ES-I3 (cell line): ENCODE results near the gene SORT1.

ENCODE experiments used
- H3K36me3 ChIP-seq: 2 replicates; pipeline ENCODE4 v1.6.1; 2013; ENCODE audit warnings: mild to moderate bottlenecking, low read length, control low read depth, moderate library complexity; ENCODE audit not compliant: insufficient read depth
- H3K4me1 ChIP-seq: 2 replicates; pipeline ENCODE4 v1.6.1; 2013; ENCODE audit warnings: mild to moderate bottlenecking, control low read depth, low read length; ENCODE audit not compliant: insufficient read depth
- H3K9ac ChIP-seq: 2 replicates; pipeline ENCODE4 v1.6.1; 2013; ENCODE audit warnings: low read depth, mild to moderate bottlenecking, low read length, moderate library complexity
- H3K9me3 ChIP-seq: 2 replicates; pipeline ENCODE4 v1.6.1; 2013; ENCODE audit warnings: mild to moderate bottlenecking, low read length, moderate library complexity; ENCODE audit not compliant: control insufficient read depth, insufficient read depth

Gene SORT1

DNA sequence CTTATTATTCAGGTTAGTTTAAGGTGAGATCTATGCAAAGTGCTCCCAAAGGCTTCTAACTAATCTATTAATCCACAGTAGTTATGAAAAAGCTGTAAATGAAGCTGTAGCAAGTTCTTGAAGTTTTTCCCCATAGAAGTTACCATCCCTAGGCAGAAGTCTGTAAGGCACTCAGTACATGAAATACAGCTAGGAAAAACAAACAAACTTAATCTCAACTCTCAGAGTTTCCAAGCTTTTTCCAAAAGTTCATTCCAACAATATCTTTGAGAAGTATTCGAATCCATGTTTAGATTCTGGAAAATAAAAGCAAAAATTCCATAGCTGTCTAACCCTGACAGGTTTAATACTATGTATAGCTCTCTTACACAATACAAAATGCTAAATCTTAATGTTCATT is 41.2 kb downstream of the SORT1 start:
- Histone ChIP-seq H3K9ac (no peak overlapping the region), H3K4me1 (no peaks in the 10 kb centered on the region), H3K36me3 (0 out of 2 replicates have a peak, but pooled peaks cover 2% of the 10 kb centered on the region), H3K9me3 (no peaks in the 10 kb centered on the region)

DNA sequence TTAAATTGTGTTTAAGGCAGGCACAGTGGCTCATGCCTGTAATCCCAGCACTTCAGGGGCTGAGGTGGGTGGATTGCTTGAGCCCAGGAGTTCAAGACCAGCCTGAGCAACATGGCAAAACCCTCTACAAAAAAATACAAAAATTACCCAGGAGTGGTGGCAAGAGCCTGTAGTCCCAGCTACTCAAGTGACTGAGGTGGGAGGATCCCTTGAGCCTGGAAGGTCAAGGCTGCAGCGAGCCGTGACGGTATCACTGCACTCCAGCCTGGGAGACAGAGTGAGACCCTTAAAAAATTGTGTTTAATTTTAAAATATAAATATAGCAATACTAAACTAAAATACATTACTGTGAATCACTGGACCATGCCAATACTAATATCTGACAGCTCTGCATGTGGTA is 42.8 kb downstream of the SORT1 start:
- Histone ChIP-seq H3K9me3 (no peaks in the 10 kb centered on the region), H3K36me3 (0 out of 2 replicates have a peak, but pooled peaks cover 6% of the 10 kb centered on the region), H3K4me1 (no peaks in the 10 kb centered on the region), H3K9ac (no peak overlapping the region)

DNA sequence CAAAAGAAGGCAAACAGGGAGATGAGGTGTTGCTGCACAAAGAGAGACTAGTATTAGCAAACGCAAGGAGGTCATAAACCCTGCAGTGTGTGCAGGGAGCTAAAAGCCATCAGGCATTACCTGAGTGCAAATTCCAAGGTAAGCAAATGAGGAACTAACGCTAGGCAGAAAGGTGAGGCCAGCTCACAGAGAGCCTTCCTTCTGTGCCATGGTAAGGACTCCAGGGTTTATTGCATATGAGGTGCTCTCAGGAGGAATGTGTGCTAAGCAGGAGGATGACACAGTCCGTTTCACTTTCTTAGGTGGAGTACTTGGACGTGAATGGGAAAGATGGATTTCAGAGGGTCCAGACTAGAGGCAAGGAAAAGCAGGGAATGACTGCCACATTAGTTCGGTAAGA is 46.3 kb downstream of the SORT1 start:
- Histone ChIP-seq H3K4me1 (no peaks in the 10 kb centered on the region), H3K36me3 (peaks cover 17% of the 10 kb centered on the region; the same call in 1 of the 2 replicates), H3K9me3 (no peaks in the 10 kb centered on the region), H3K9ac (no peak overlapping the region)

DNA sequence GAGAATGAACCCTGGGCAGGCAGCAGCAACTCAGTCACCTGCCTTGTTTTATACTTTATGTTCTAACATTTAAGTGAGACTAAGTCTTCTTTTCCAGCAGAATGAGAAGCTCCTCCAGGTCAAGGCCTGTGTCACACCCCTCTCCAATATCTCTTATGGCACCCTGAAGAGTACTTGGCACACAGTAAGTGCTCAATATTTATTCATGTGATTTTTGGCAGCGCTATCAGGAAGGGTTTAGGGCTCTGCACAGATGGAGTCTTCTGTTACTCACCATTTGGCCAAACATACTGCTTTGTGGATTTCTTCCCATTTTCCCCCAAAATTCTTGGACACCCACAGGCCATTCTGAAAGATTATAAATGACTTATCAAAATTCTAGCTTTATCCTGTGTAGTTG is 47.1 kb downstream of the SORT1 start:
- peaks cover 17% of the 10 kb centered on the region; the same call in 1 of the 2 replicates for H3K36me3 ChIP-seq
- no peaks in the 10 kb centered on the region for H3K9me3 ChIP-seq
- H3K9ac ChIP-seq, result no peak overlapping the region
- no peaks in the 10 kb centered on the region for H3K4me1 ChIP-seq

DNA sequence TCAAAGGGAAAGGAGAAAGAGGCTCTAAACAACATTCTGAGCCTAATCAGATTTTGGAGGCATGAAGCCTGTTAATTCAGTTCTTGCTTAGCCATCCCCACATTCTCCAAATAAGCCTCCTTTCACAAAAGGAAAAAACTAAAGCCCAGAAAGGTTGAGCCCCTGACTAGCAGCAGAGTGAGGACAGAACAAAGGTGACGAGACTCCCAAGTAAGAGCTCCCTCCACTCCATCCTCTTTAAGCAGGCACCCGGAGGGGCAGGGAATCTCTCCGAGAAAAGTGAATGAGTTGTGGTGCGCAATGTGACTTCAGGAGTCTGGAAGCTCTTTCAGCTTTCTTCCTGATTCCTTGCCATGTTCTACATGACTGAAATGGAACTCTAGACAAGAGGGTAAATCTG is 47.5 kb downstream of the SORT1 start:
- Histone ChIP-seq H3K9ac (no peak overlapping the region), H3K9me3 (no peaks in the 10 kb centered on the region), H3K4me1 (no peaks in the 10 kb centered on the region), H3K36me3 (peaks cover 17% of the 10 kb centered on the region; the same call in 1 of the 2 replicates)

DNA sequence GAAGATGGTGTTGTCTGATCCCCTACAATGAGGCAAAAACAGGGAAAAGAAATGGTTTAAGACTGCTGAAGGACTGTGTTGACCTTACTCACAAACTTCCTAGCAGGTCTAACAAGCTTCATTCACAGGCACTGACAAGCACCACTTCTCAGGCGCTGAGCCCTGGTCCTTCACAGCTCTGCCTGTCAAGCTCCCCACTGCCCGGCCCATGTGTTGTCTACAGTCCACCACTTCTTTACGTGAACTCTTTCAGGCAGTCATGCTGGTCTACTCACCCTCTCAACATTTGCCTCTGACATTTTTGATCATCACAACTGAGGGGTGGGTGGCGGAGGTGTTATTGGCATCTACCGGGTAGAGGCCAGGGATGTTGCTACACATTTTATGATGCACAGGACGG is 50.2 kb downstream of the SORT1 start:
- Histone ChIP-seq H3K9me3 (no peaks in the 10 kb centered on the region), H3K9ac (no peak overlapping the region), H3K4me1 (no peaks in the 10 kb centered on the region), H3K36me3 (peaks cover 19% of the 10 kb centered on the region; the same call in 1 of the 2 replicates)

DNA sequence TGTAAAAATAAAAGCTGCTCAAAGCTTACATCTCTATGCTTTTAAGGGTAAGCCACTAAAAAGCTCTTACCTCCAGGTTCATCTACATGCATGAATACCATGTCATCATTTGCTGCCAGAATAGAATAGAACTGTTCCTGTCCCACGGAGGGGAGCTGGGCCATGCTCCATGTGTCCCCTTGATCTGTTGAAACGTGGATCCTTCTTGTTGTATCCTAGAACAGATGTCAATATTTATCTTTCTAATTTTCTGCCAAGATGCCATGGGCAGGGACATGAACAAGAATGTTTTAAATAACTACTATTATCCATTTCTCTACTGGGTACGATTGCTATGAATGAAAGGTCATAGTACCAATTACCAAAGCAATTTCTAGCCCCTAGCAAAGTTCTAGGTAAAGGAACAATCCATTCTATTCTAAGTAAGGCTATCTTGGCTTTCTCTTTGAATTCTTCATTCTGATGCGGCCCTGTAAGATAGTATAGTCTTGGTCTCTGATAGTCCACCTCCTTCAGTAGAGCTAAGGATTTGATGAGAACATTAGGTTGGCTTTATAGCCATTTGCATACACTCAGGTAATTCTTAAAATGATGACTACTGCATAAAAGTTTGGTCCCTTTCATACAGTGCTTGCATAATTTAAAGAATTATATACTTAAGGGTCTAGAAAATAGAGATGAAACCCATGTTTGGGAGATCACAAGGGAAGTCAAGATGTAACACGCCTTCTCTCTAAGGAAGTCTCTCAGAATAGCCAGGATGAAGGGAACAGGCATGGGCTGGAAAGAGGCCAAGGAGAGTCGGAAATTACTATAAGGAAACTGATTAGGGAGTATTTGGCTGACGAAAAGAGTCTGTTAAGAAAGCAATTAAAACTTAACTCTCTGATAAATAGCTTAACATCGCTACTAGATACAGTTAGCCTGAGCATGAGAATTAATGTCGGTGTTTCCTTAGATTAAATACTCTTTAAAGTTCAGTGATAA is 55.5 kb downstream of the SORT1 start:
- Histone ChIP-seq H3K36me3 (peaks cover 20% of the 10 kb centered on the region), H3K9me3 (no peaks in the 10 kb centered on the region), H3K9ac (no peak overlapping the region), H3K4me1 (no peaks in the 10 kb centered on the region)

DNA sequence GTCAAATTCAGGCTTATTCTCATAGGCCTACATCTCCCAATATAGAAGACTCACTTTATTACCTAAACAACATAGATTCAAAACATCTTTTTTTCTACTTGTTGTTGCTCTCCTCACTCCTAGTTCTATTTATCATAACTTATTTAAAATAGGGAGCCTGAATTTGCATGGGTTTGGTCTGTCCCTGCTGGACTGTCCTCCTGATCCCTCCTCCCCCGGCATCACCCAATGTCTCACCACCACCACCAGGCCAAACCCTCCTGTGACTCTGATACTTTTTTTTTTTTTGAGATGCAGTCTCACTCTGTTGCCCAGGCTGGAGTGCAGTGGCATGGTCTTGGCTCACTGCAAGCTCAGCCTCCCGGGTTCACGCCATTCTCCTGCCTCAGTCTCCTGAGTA is 59.1 kb downstream of the SORT1 start:
- Histone ChIP-seq H3K9ac (no peak overlapping the region), H3K9me3 (no peaks in the 10 kb centered on the region), H3K36me3 (peaks cover 18% of the 10 kb centered on the region), H3K4me1 (no peaks in the 10 kb centered on the region)

DNA sequence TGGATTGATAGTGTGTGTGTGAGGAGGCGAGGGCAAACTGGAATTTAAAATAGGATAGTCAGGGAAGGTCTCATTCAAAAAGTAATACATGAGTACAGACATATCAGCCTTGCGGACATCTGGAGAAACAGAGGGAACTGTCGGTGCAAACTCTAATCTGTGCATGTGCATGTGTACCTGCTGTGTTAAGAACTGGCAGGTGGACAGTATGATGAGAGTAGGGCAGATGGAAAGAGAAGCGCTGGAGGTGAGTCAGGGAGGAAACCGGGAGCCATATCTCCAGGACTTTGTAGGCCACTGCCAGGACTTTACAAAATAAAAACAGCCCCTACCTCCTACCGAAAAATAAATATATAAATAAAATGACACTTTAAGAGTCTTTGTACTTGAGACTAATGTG is 59.6 kb downstream of the SORT1 start:
- H3K9ac ChIP-seq, result no peak overlapping the region
- H3K36me3 ChIP-seq, result peaks cover 18% of the 10 kb centered on the region
- no peaks in the 10 kb centered on the region for H3K4me1 ChIP-seq
- H3K9me3 ChIP-seq, result no peaks in the 10 kb centered on the region

DNA sequence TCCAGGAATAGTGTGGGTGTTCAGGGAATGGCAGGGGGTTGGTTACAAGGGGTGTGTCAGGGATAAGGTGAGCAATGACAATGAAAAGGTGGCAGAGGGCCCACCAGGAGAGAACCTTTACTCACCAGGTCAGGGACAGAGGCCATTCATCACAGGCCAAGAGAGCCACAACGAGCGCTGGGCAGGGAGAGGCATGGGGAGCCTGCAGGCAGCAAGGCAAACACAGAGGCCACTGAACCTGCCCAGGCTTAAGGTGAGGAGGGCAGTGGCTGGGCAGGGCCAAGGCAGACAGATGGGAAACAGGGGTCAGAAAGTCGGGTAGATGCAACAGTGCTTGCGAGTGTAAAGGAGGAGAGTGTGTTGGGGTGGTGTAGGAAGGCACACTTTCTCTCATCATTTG is 62.6 kb downstream of the SORT1 start:
- no peaks in the 10 kb centered on the region for H3K4me1 ChIP-seq
- no peak overlapping the region for H3K9ac ChIP-seq
- H3K9me3 ChIP-seq, result peaks cover 5% of the 10 kb centered on the region; the same call in 1 of the 2 replicates
- H3K36me3 ChIP-seq, result peaks cover 13% of the 10 kb centered on the region

DNA sequence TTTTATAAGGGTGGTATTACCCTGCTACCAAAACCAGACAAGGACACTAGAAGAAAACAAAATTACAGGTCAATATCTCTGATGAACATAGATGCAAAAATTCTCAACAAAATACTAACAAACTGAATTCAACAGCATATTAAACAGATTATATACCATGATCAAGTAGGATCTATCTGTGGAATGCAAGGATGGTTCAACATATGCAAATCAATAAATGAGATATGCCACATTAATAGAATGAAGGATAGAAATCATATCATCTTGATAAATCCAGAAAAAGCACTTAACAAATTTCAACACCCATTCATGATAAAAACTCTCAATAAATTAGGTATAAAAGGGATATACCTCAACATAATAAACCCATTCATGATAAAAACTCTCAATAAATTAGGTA is 66.6 kb downstream of the SORT1 start:
- Histone ChIP-seq H3K4me1 (no peaks in the 10 kb centered on the region), H3K9ac (no peak overlapping the region), H3K9me3 (peaks cover 5% of the 10 kb centered on the region; the same call in 1 of the 2 replicates), H3K36me3 (peaks cover 15% of the 10 kb centered on the region)

DNA sequence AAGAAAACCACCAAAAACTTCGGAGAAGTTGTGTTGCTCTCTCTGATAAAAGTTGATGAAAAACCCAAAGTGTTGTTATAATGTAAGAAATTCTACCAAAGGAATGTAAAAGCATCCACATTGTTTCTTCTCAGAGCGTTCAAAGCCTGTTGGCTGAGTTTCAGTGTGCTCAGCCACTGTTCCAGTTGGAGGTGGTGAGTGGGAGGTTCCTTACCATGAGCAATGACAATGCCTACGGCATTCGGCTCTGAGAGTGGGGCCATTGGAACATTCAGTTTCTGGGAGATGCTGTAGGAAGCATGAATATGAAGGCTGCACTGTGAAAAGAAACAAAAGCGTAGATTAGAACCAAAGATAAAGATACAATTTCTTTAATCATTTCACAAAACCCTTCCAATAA is 70.4 kb downstream of the SORT1 start:
- no peak overlapping the region for H3K9ac ChIP-seq
- H3K36me3 ChIP-seq, result peaks cover 11% of the 10 kb centered on the region
- H3K4me1 ChIP-seq, result no peaks in the 10 kb centered on the region
- peaks cover 5% of the 10 kb centered on the region; the same call in 1 of the 2 replicates for H3K9me3 ChIP-seq

DNA sequence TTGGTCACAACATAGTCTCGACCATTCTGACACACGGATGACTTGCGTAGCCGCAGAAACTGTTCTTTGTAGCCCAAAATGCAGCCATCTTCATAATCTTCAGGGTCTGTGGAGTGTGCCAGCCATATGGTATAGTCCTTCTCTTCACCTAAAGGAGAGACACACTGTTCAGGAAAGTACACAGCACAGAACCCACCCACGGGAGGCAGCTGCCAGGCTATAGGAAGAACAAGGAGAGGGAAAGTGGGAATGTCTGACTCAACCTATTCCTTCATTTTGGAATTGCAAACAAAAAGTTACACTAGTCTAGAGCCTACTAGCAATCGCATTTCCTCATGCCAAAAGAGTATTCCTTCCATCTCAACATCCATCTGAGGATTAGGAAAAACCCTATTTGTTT is 74.7 kb downstream of the SORT1 start:
- no peaks in the 10 kb centered on the region for H3K4me1 ChIP-seq
- H3K36me3 ChIP-seq, result peaks cover 21% of the 10 kb centered on the region
- no peaks in the 10 kb centered on the region for H3K9me3 ChIP-seq
- no peak overlapping the region for H3K9ac ChIP-seq

DNA sequence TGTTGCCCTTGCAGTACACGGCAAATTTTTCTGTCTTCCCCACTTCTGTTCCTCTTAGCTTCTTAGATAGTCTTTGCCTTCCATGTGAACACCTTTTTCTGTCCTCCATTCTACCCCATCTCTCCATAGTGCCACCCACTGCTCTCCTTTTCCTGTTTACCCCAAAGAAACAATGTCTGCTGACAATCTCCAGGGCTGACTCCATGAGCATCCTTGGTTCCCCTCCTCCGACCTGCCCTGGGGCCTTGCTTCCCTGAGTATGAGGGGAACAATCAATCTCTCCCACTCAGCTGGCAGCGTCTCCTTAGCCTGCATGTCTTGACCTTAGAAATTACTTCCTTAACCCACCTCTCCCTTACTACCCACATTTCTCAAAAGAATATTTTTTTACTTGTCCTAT is 78.6 kb downstream of the SORT1 start:
- Histone ChIP-seq H3K9me3 (no peaks in the 10 kb centered on the region), H3K4me1 (no peaks in the 10 kb centered on the region), H3K36me3 (peaks cover 27% of the 10 kb centered on the region), H3K9ac (no peak overlapping the region)

DNA sequence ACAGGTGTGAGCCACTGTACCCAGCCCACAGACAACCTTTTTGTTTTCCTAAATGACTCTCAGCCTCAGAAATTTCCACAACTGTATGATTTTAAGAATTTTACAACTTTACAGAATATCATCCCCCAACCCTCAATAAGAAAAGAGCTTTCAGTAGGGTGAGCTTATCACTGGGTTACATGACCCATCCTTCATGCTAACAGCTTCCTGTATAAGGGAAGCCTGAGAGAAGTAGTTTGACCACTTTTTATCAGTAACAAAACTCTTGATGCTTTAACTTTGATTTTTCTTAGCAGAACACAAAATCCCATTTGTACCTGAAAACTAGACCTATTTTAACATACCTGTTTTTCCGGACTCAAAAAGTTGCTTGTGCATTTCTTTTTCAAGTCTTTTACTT is 81.2 kb downstream of the SORT1 start:
- no peak overlapping the region for H3K9ac ChIP-seq
- no peaks in the 10 kb centered on the region for H3K4me1 ChIP-seq
- no peaks in the 10 kb centered on the region for H3K9me3 ChIP-seq
- H3K36me3 ChIP-seq, result peaks cover 28% of the 10 kb centered on the region
